Astrocyte (in vitro differentiated cells and primary cell): ENCODE measurements around the gene CCDC66. TPM values are rescaled to one million over a fixed set of nuclear protein-coding genes. Genes with fewer than 3 reads are reported as not detected.

Source experiments
- DNase-seq: peaks from one replicate; pipeline ENCODE4 v3.0.0-alpha.2; 2010; ENCODE audit warnings: low read depth
- FAIRE-seq: peaks from 2 replicates; lab custom pipeline; 2011; peaks lifted over from hg19 to GRCh38; lab: Jason Lieb, UNC
- H2AFZ ChIP-seq: 2 replicates; pipeline ENCODE4 v1.6.0; 2012; ENCODE audit warnings: low read depth, low read length, inconsistent platforms
- H3K27ac ChIP-seq: 2 replicates; pipeline ENCODE4 v1.5.1; 2011; ENCODE audit warnings: low read depth, low read length, inconsistent platforms
- H3K27me3 ChIP-seq: 2 replicates; pipeline ENCODE4 v1.6.0; 2011; ENCODE audit warnings: low read length, inconsistent platforms; ENCODE audit not compliant: insufficient read depth
- H3K36me3 ChIP-seq: 2 replicates; pipeline ENCODE4 v1.5.1; 2011; ENCODE audit warnings: low read length, inconsistent platforms; ENCODE audit not compliant: insufficient read depth
- H3K4me1 ChIP-seq: 2 replicates; pipeline ENCODE4 v1.5.1; 2011; ENCODE audit warnings: low read length, inconsistent platforms; ENCODE audit not compliant: insufficient read depth
- H3K4me2 ChIP-seq: 2 replicates; pipeline ENCODE4 v1.6.0; 2012; ENCODE audit warnings: low read length, inconsistent platforms
- H3K4me3 ChIP-seq: 2 replicates; pipeline ENCODE4 v1.5.1; 2011; ENCODE audit warnings: low read depth, mild to moderate bottlenecking, low read length, inconsistent platforms; ENCODE audit not compliant: insufficient read depth
- H3K79me2 ChIP-seq: 2 replicates; pipeline ENCODE4 v1.6.0; 2012; ENCODE audit warnings: mild to moderate bottlenecking, low read length, inconsistent platforms; ENCODE audit not compliant: insufficient read depth
- H3K9ac ChIP-seq: 2 replicates; pipeline ENCODE4 v1.6.0; 2012; ENCODE audit warnings: mild to moderate bottlenecking, low read length, inconsistent platforms
- H3K9me3 ChIP-seq: 2 replicates; pipeline ENCODE4 v1.5.1; 2012; ENCODE audit warnings: low read depth, mild to moderate bottlenecking, low read length, inconsistent platforms; ENCODE audit not compliant: insufficient read depth
- H4K20me1 ChIP-seq: 2 replicates; pipeline ENCODE4 v1.6.0; 2012; ENCODE audit warnings: low read length, inconsistent platforms; ENCODE audit not compliant: insufficient read depth
- H3K27ac Mint-ChIP-seq: one replicate; pipeline ENCODE4 v1.8.0; 2021; ENCODE audit warnings: mild to moderate bottlenecking, mixed read lengths; ENCODE audit not compliant: unreplicated experiment
- H3K27me3 Mint-ChIP-seq: one replicate; pipeline ENCODE4 v1.8.0; 2021; ENCODE audit warnings: low read depth, mixed read lengths; ENCODE audit not compliant: unreplicated experiment
- H3K36me3 Mint-ChIP-seq: one replicate; pipeline ENCODE4 v1.8.0; 2021; ENCODE audit warnings: low read depth, mixed read lengths; ENCODE audit not compliant: unreplicated experiment
- H3K4me1 Mint-ChIP-seq: one replicate; pipeline ENCODE4 v1.8.0; 2021; ENCODE audit warnings: low read depth, mixed read lengths; ENCODE audit not compliant: unreplicated experiment
- H3K4me3 Mint-ChIP-seq: one replicate; pipeline ENCODE4 v1.8.0; 2021; ENCODE audit warnings: mild to moderate bottlenecking, moderate library complexity, mixed read lengths; ENCODE audit not compliant: unreplicated experiment
- H3K9me3 Mint-ChIP-seq: one replicate; pipeline ENCODE4 v1.8.0; 2021; ENCODE audit warnings: mild to moderate bottlenecking, mixed read lengths; ENCODE audit not compliant: unreplicated experiment
- EZH2 ChIP-seq: IDR thresholded peaks from 2 replicates; pipeline ENCODE4 v1.6.1; 2012; ENCODE audit warnings: mild to moderate bottlenecking, low read length, inconsistent platforms; ENCODE audit not compliant: insufficient read depth
- total RNA-seq: library from RNA; stranded (reverse); gene quantifications from 2 replicates; pipeline ENCODE4 v1.2.1, GENCODE V29; 2021
- TF ChIP-seq, protein P1 (sequence below): IDR thresholded peaks from 2 replicates; pipeline ENCODE4 v1.5.1; 2011; ENCODE audit warnings: low read depth, mild to moderate bottlenecking, inconsistent platforms, low read length, moderate library complexity; ENCODE audit not compliant: insufficient read depth

CCDC66 gene
- total RNA-seq, 1 donor from 2014 or later, result 11.2 TPM

- H3K4me3 Mint-ChIP-seq, result no peak overlapping the region
- TF ChIP-seq, protein P1, sequence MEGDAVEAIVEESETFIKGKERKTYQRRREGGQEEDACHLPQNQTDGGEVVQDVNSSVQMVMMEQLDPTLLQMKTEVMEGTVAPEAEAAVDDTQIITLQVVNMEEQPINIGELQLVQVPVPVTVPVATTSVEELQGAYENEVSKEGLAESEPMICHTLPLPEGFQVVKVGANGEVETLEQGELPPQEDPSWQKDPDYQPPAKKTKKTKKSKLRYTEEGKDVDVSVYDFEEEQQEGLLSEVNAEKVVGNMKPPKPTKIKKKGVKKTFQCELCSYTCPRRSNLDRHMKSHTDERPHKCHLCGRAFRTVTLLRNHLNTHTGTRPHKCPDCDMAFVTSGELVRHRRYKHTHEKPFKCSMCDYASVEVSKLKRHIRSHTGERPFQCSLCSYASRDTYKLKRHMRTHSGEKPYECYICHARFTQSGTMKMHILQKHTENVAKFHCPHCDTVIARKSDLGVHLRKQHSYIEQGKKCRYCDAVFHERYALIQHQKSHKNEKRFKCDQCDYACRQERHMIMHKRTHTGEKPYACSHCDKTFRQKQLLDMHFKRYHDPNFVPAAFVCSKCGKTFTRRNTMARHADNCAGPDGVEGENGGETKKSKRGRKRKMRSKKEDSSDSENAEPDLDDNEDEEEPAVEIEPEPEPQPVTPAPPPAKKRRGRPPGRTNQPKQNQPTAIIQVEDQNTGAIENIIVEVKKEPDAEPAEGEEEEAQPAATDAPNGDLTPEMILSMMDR, result no peak
- TF ChIP-seq EZH2, result no peak
Observed at GRCh38 chr3:56613016-56613415, 56.0 kb downstream of the CCDC66 start.

DNA sequence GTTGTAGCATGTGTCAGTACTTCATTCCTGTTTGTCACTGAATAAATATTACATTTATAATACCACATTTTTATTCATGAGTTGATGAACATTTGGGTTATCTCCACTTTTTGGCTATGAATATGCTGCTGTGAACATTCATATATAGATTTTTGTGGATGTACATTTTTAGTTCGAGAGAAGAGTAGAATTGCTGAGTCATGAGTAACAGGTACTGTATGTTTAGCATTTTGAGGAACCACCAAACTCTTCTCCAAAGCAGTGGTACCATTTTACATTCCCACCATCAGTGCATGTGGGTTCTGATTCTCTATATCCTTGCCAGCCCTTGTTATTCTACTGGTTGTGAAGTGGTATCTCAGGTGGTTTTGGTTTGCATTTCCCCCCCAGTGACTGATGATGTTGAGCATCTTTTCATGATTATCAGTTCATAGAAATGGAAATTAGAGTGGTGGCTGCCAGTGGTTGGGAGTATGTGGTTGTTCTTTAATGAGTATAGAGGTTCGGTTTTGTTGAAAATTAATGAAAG is 59.6 kb downstream of the CCDC66 start:
- no peak overlapping the region for H3K9ac ChIP-seq
- DNase-seq, result no peak

More at GRCh38 chr3:56613016-56613415, 56.0 kb downstream of the CCDC66 start:
- Histone ChIP-seq H3K9ac (no peak overlapping the region), H4K20me1 (peaks cover 20% of the 10 kb centered on the region), H2AFZ (no peak overlapping the region), H3K4me1 (no peaks in the 10 kb centered on the region), H3K36me3 (peaks cover 18% of the 10 kb centered on the region), H3K27ac (no peak overlapping the region), H3K4me2 (no peak overlapping the region), H3K27me3 (no peaks in the 10 kb centered on the region), H3K9me3 (no peaks in the 10 kb centered on the region), H3K79me2 (peaks cover 12% of the 10 kb centered on the region), H3K4me3 (no peak overlapping the region)
- Mint-ChIP-seq H3K27ac (no peak overlapping the region), H3K36me3 (peaks cover 24% of the 10 kb centered on the region), H3K27me3 (no peaks in the 10 kb centered on the region), H3K9me3 (peaks cover 2% of the 10 kb centered on the region), H3K4me1 (peaks cover 5% of the 10 kb centered on the region)
- no peak for FAIRE-seq
- no peak for DNase-seq

GRCh38 chr3:56620371-56620770 is 63.4 kb downstream of the CCDC66 start:
- no peak for FAIRE-seq
- Histone ChIP-seq H3K79me2 (no peaks in the 10 kb centered on the region), H3K27ac (no peak overlapping the region), H3K4me2 (no peak overlapping the region), H3K27me3 (no peaks in the 10 kb centered on the region), H4K20me1 (no peaks in the 10 kb centered on the region), H3K9me3 (no peaks in the 10 kb centered on the region), H2AFZ (no peak overlapping the region), H3K36me3 (peaks cover 52% of the 10 kb centered on the region), H3K9ac (no peak overlapping the region), H3K4me1 (no peaks in the 10 kb centered on the region), H3K4me3 (no peak overlapping the region)
- TF ChIP-seq EZH2, result no peak
- TF ChIP-seq, protein P1, result no peak
- no peak overlapping the region for H3K27ac Mint-ChIP-seq
- H3K4me3 Mint-ChIP-seq, result no peak overlapping the region
- H3K27me3 Mint-ChIP-seq, result no peaks in the 10 kb centered on the region
- no peaks in the 10 kb centered on the region for H3K9me3 Mint-ChIP-seq
- peaks cover 10% of the 10 kb centered on the region for H3K4me1 Mint-ChIP-seq
- DNase-seq, result no peak
- peaks cover 6% of the 10 kb centered on the region for H3K36me3 Mint-ChIP-seq

More for the DNA sequence above, 59.6 kb downstream of the CCDC66 start:
- Histone ChIP-seq H2AFZ (no peak overlapping the region), H4K20me1 (peaks cover 14% of the 10 kb centered on the region), H3K27ac (no peak overlapping the region), H3K27me3 (no peaks in the 10 kb centered on the region), H3K4me1 (no peaks in the 10 kb centered on the region), H3K79me2 (peaks cover 12% of the 10 kb centered on the region), H3K4me3 (no peak overlapping the region), H3K36me3 (peaks cover 39% of the 10 kb centered on the region), H3K4me2 (no peak overlapping the region), H3K9me3 (no peaks in the 10 kb centered on the region)
- no peak overlapping the region for H3K27ac Mint-ChIP-seq
- FAIRE-seq, result no peak
- peaks cover 12% of the 10 kb centered on the region for H3K36me3 Mint-ChIP-seq
- H3K9me3 Mint-ChIP-seq, result peaks cover 2% of the 10 kb centered on the region
- no peak for TF ChIP-seq EZH2
- TF ChIP-seq, protein P1, result no peak
- H3K4me3 Mint-ChIP-seq, result no peak overlapping the region
- H3K4me1 Mint-ChIP-seq, result peaks cover 4% of the 10 kb centered on the region
- no peaks in the 10 kb centered on the region for H3K27me3 Mint-ChIP-seq
